Hematopoietic multipotent progenitor cell treated with erythropoietin and hydrocortisone succinate and interleukin-3 and kit ligand, for 4 days (in vitro differentiated cells): ENCODE data around the gene SENP5.

Source experiments
- DNase-seq: peaks from one replicate; pipeline ENCODE4 v3.0.0-alpha.2; 2015

The SENP5 gene

GRCh38 chr3:196886144-196886543 is 18.4 kb downstream of the SENP5 start:
- no peak for DNase-seq

GRCh38 chr3:196889844-196890708 is 22.4 kb downstream of the SENP5 start:
- no peak for DNase-seq

GRCh38 chr3:196894557-196895295 is 27.0 kb downstream of the SENP5 start:
- DNase-seq: no peak

GRCh38 chr3:196896229-196896628 is 28.5 kb downstream of the SENP5 start:
- no peak for DNase-seq

- no peak for DNase-seq
Measured at GRCh38 chr3:196901768-196902167, 34.0 kb downstream of the SENP5 start.

GRCh38 chr3:196902296-196902695 is 34.6 kb downstream of the SENP5 start:
- DNase-seq: no peak

GRCh38 chr3:196903740-196904139 is 36.0 kb downstream of the SENP5 start:
- DNase-seq: no peak

- DNase-seq: no peak
Measured at GRCh38 chr3:196914866-196915265, 47.1 kb downstream of the SENP5 start.

- DNase-seq: no peak
Measured at GRCh38 chr3:196915375-196915774, 47.7 kb downstream of the SENP5 start.

GRCh38 chr3:196916221-196916620 is 48.5 kb downstream of the SENP5 start:
- no peak for DNase-seq

GRCh38 chr3:196916995-196917394 is 49.3 kb downstream of the SENP5 start:
- DNase-seq: no peak

GRCh38 chr3:196918968-196919367 is 51.2 kb downstream of the SENP5 start:
- no peak for DNase-seq

- peak; percentile 55 for DNase-seq
Measured at GRCh38 chr3:196920733-196921132, 53.0 kb downstream of the SENP5 start.

GRCh38 chr3:196927571-196928453 is 60.1 kb downstream of the SENP5 start:
- DNase-seq: no peak

GRCh38 chr3:196931157-196931556 is 63.4 kb downstream of the SENP5 start:
- no peak for DNase-seq

- DNase-seq: no peak
Measured at GRCh38 chr3:196931828-196932587, 64.3 kb downstream of the SENP5 start.

GRCh38 chr3:196932600-196932999 is 64.9 kb downstream of the SENP5 start:
- no peak for DNase-seq

GRCh38 chr3:196936288-196936687 is 68.6 kb downstream of the SENP5 start:
- no peak for DNase-seq

- no peak for DNase-seq
Measured at GRCh38 chr3:196938124-196938523, 70.4 kb downstream of the SENP5 start.

GRCh38 chr3:196938576-196938975 is 70.9 kb downstream of the SENP5 start:
- no peak for DNase-seq

- DNase-seq: peak; percentile 77
Measured at GRCh38 chr3:196941729-196942225, 74.1 kb downstream of the SENP5 start.
